Neuronal stem cell (in vitro differentiated cells): Measurements from ENCODE around the gene MVP.
"Not testable (repeated sequence)": the region's sequence is repeated elsewhere in the genome, so short reads cannot be mapped to it uniquely, and the experiment has no call there.

Source experiments
- DNase-seq: peaks from one replicate; pipeline ENCODE4 v3.0.0-alpha.2; 2013; ENCODE audit warnings: low spot score
- H2AFZ ChIP-seq: one replicate; pipeline ENCODE4 v1.6.1; 2013; ENCODE audit warnings: mild to moderate bottlenecking, low read length, inconsistent platforms
- H2AK5ac ChIP-seq: 2 replicates; pipeline ENCODE4 v1.6.1; 2013; ENCODE audit warnings: low read depth, mild to moderate bottlenecking, inconsistent platforms, low read length, moderate library complexity, mixed read lengths
- H2BK120ac ChIP-seq: 2 replicates; pipeline ENCODE4 v1.6.1; 2013; ENCODE audit warnings: low read depth, mild to moderate bottlenecking, inconsistent platforms, low read length, moderate library complexity, mixed read lengths
- H2BK12ac ChIP-seq: one replicate; pipeline ENCODE4 v1.6.1; 2013; ENCODE audit warnings: low read length, inconsistent platforms
- H2BK15ac ChIP-seq: 2 replicates; pipeline ENCODE4 v1.6.1; 2013; ENCODE audit warnings: mild to moderate bottlenecking, low read length, inconsistent platforms, mixed read lengths
- H2BK5ac ChIP-seq: one replicate; pipeline ENCODE4 v1.6.1; 2013; ENCODE audit warnings: inconsistent platforms, mild to moderate bottlenecking, low read length, moderate library complexity
- H3K14ac ChIP-seq: one replicate; pipeline ENCODE4 v1.6.1; 2013; ENCODE audit warnings: low read length, inconsistent platforms
- H3K18ac ChIP-seq: 2 replicates; pipeline ENCODE4 v1.6.1; 2013; ENCODE audit warnings: low read length, inconsistent platforms
- H3K23ac ChIP-seq: 2 replicates; pipeline ENCODE4 v1.6.1; 2013; ENCODE audit warnings: low read depth, mild to moderate bottlenecking, mixed read lengths, low read length, inconsistent platforms; ENCODE audit not compliant: poor library complexity
- H3K27ac ChIP-seq: replicated peaks from 3 replicates; pipeline ENCODE4 v1.5.1; 2013; ENCODE audit warnings: low read length, inconsistent platforms
- H3K27me3 ChIP-seq, 3 experiments: 2 replicates each; pipeline ENCODE4 v1.6.1; 2013; ENCODE audit warnings: low read length in 3 of 3, mild to moderate bottlenecking in 2 of 3, inconsistent platforms in 1 of 3, low read depth in 1 of 3, mixed read lengths in 1 of 3, moderate library complexity in 1 of 3; ENCODE audit not compliant: control insufficient read depth in 3 of 3, insufficient read depth in 3 of 3
- H3K36me3 ChIP-seq, 2 donors: replicated peaks in 1 of 2; 2 replicates each; pipeline ENCODE4 v1.6.1; 2013; ENCODE audit warnings: low read length in 2 of 2; ENCODE audit not compliant: control insufficient read depth in 2 of 2, insufficient read depth in 2 of 2
- H3K4ac ChIP-seq: 2 replicates; pipeline ENCODE4 v1.6.1; 2013; ENCODE audit warnings: inconsistent platforms, mild to moderate bottlenecking, low read length, moderate library complexity
- H3K4me1 ChIP-seq, 2 donors: 1 replicate in 1 of 2; 2 replicates in 1 of 2; pipeline ENCODE4 v1.6.1; 2013; ENCODE audit warnings: low read length in 2 of 2, low read depth in 1 of 2; ENCODE audit not compliant: control insufficient read depth in 2 of 2, insufficient read depth in 1 of 2
- H3K4me2 ChIP-seq: one replicate; pipeline ENCODE4 v1.6.1; 2013; ENCODE audit warnings: mild to moderate bottlenecking, low read length, inconsistent platforms; ENCODE audit not compliant: insufficient read depth, poor library complexity, severe bottlenecking
- H3K4me3 ChIP-seq, 2 donors: 2 replicates each; pipeline ENCODE4 v1.5.1; 2013; ENCODE audit warnings: low read length in 2 of 2, mild to moderate bottlenecking in 2 of 2, inconsistent platforms in 1 of 2, moderate library complexity in 1 of 2
- H3K79me1 ChIP-seq: one replicate; pipeline ENCODE4 v1.6.1; 2013; ENCODE audit warnings: low read depth, mild to moderate bottlenecking, inconsistent platforms, low read length, moderate library complexity
- H3K9ac ChIP-seq: one replicate; pipeline ENCODE4 v1.6.1; 2013; ENCODE audit warnings: mild to moderate bottlenecking, low read depth, low read length, inconsistent platforms; ENCODE audit not compliant: poor library complexity
- H3K9me3 ChIP-seq, 2 donors: replicated peaks in 1 of 2; 2 replicates each; pipeline versions ENCODE3 to v1.6.1; 2013; ENCODE audit warnings: low read length in 2 of 2, mild to moderate bottlenecking in 2 of 2, inconsistent platforms in 1 of 2, low read depth in 1 of 2, mixed read lengths in 1 of 2, moderate library complexity in 1 of 2; ENCODE audit not compliant: control insufficient read depth in 2 of 2, insufficient read depth in 1 of 2
- H4K8ac ChIP-seq: one replicate; pipeline ENCODE4 v1.6.1; 2013; ENCODE audit warnings: low read depth, mild to moderate bottlenecking, inconsistent platforms, low read length, moderate library complexity
- H4K91ac ChIP-seq: one replicate; pipeline ENCODE4 v1.6.1; 2013; ENCODE audit warnings: low read length, low read depth, mild to moderate bottlenecking, inconsistent platforms; ENCODE audit not compliant: poor library complexity
- WGBS, 2 donors: extraction: QIAGEN DNeasy Blood & Tissue Kit; methylation state at CpG; one replicate each; pipeline ENCODE4 v1.1.7; 2013; ENCODE audit warnings: missing lambda C conversion rate in 2 of 2, mixed read lengths in 1 of 2; ENCODE audit not compliant: insufficient read length in 2 of 2, insufficient replicate concordance in 1 of 2; ENCODE audit errors: extremely low coverage in 2 of 2; 5-methylcytosine and 5-hydroxymethylcytosine counted together

The MVP gene

DNA sequence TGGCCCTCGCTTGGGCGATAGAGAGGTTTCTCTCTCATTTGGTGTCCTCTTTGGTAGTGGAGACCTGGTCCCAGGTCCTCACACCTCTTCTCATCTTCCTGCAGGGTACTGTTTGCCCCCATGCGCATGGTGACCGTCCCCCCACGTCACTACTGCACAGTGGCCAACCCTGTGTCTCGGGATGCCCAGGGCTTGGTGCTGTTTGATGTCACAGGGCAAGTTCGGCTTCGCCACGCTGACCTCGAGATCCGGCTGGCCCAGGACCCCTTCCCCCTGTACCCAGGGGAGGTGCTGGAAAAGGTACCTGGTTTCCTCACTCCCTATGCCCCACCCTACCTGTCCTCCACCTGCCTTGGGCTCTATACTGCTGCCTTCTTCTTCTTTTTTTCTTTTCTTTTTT lies 10.5 kb downstream of the MVP start:
- Histone ChIP-seq H2AK5ac (no peak overlapping the region), H3K79me1 (peaks cover 2% of the 10 kb centered on the region), H3K9ac (no peak overlapping the region), H3K36me3 (no peaks in the 10 kb centered on the region), H2BK120ac (no peak overlapping the region), H2AFZ (no peak overlapping the region), H3K4me2 (no peak overlapping the region), H2BK12ac (no peak overlapping the region), H2BK15ac (no peak overlapping the region), H3K27ac (no peak overlapping the region), H3K23ac (no peak overlapping the region), H3K4ac (no peak overlapping the region), H4K8ac (no peak overlapping the region), H3K27me3 (no peaks in the 10 kb centered on the region), H3K14ac (no peak overlapping the region), H3K4me1 (peaks cover 0 to 2% of the 10 kb centered on the region in 2 donors), H2BK5ac (no peak overlapping the region), H3K9me3 (no peaks in the 10 kb centered on the region), H3K4me3 (no peak overlapping the region), H3K18ac (no peak overlapping the region), H4K91ac (no peak overlapping the region)
- no peak for DNase-seq
- WGBS, 2 donors, result no CpG with 5 or more reads among the region's 11 CpGs

DNA sequence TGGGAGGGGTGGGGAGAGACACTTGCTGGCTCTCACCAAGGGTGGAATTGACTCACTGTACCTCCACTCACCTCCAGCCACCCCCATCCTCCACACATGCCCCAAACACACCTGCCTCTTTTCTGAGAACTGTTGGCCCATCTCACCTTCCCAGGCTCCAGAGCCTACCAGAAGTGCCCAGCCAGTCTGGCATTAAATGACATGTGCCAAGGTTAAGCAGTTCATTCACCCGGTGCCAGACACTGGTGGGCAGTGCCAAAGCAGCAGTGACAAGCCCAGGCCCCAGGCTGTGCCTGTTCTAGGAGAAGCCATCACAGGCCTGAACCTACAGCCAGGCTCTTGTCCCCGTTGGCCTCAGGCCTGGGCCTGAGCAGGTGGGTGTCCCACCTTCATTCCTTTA lies 11.2 kb downstream of the MVP start:
- Histone ChIP-seq H3K36me3 (no peaks in the 10 kb centered on the region), H3K23ac (no peak overlapping the region), H2BK12ac (peak overlapping the region; percentile 41), H4K8ac (no peak overlapping the region), H2AFZ (no peak overlapping the region), H3K14ac (no peak overlapping the region), H2AK5ac (no peak overlapping the region), H3K27me3 (no peaks in the 10 kb centered on the region), H3K9ac (no peak overlapping the region), H3K4me3 (no peak overlapping the region), H2BK15ac (no peak overlapping the region), H3K9me3 (no peaks in the 10 kb centered on the region), H2BK120ac (no peak overlapping the region), H3K79me1 (peaks cover 2% of the 10 kb centered on the region), H3K4me2 (no peak overlapping the region), H3K4ac (no peak overlapping the region), H3K27ac (no peak overlapping the region), H4K91ac (no peak overlapping the region), H3K4me1 (peaks cover 0 to 2% of the 10 kb centered on the region in 2 donors), H2BK5ac (no peak overlapping the region), H3K18ac (peak overlapping the region; percentile 28)
- no peak for DNase-seq
- WGBS, 2 donors, result no CpG with 5 or more reads among the region's 2 CpGs

DNA sequence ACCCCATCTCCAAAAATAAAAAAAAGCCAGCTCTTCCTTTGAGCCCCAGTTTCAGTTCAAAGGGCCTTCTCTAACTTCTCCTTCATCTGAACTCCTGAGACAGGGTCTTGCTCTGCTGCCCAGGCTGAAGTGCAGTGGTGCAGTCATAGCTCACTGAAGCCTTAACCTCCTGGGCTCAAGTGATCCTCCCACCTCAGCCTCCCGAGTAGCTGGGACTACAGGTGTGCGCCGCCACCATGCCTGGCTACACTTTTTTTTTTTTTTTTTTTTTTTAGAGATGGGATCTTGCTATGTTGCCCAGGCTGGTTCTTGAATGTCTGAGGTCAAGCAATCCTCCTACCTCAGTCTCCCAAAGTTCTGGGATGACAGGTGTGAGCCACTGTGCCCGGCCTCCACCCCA lies 13.0 kb downstream of the MVP start:
- H2BK5ac ChIP-seq, H2BK12ac ChIP-seq, H3K4me1 ChIP-seq, H3K79me1 ChIP-seq, H3K23ac ChIP-seq, H3K14ac ChIP-seq, H3K9ac ChIP-seq, H3K4me2 ChIP-seq, H3K18ac ChIP-seq, H3K27me3 ChIP-seq, H2BK15ac ChIP-seq, H2BK120ac ChIP-seq, H2AFZ ChIP-seq, H3K36me3 ChIP-seq, DNase-seq, H3K4ac ChIP-seq, H3K27ac ChIP-seq, H3K9me3 ChIP-seq, H4K8ac ChIP-seq, H2AK5ac ChIP-seq, H4K91ac ChIP-seq, H3K4me3 ChIP-seq: not testable (repeated sequence)
- no CpG with 5 or more reads among the region's 4 CpGs for WGBS, 2 donors

DNA sequence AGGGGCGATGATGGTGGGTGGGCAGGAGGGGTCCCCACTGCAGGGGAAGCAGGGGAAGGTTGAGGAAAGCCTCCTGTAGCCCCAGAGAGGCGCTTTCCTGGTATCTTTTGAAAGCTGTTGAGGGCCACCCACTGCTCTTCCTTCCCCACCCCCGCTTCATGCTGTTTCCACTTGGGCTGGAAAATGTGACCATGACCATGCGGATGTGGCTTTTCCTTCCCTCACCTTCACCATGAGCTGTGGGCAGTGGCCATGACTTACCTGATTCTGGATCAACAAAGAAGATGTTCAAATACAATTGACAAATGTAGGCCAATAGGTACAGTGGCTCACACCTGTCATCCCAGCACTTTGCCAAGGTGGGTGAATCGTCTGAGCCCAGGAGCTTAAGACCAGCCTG lies 13.8 kb downstream of the MVP start:
- no peaks in the 10 kb centered on the region for H3K9me3 ChIP-seq
- no peak overlapping the region for H2BK12ac ChIP-seq
- no CpG with 5 or more reads among the region's 5 CpGs for WGBS, 2 donors

More for the DNA sequence above, 13.8 kb downstream of the MVP start:
- H4K91ac ChIP-seq, result no peak overlapping the region
- H3K36me3 ChIP-seq, result no peaks in the 10 kb centered on the region
- H2BK120ac ChIP-seq, result no peak overlapping the region
- no peak overlapping the region for H3K27ac ChIP-seq
- H2BK5ac ChIP-seq, result peak overlapping the region; percentile 48
- no peak for DNase-seq
- no peak overlapping the region for H3K23ac ChIP-seq
- H2AFZ ChIP-seq, result no peak overlapping the region
- H3K4me3 ChIP-seq, result no peak overlapping the region
- H3K14ac ChIP-seq, result no peak overlapping the region
- no peak overlapping the region for H3K9ac ChIP-seq
- H3K4me2 ChIP-seq, result no peak overlapping the region
- H3K4me1 ChIP-seq, result peaks cover 0 to 2% of the 10 kb centered on the region in 2 donors
- no peak overlapping the region for H3K4ac ChIP-seq
- peaks cover 2% of the 10 kb centered on the region for H3K79me1 ChIP-seq
- no peaks in the 10 kb centered on the region for H3K27me3 ChIP-seq
- H2AK5ac ChIP-seq, result peak overlapping the region; percentile 25
- H4K8ac ChIP-seq, result no peak overlapping the region
- peak overlapping the region; percentile 71 for H2BK15ac ChIP-seq
- H3K18ac ChIP-seq, result no peak overlapping the region
